Endodermal cell (in vitro differentiated cells): Measurements from ENCODE around the gene STBD1. TPM values are rescaled to one million over a fixed set of nuclear protein-coding genes. Genes with fewer than 3 reads are reported as not detected.

Experiments
- DNase-seq: peaks from one replicate; pipeline ENCODE4 v3.0.0-alpha.2; 2017
- H3K27ac ChIP-seq: 2 replicates; pipeline ENCODE4 v1.5.1; 2013; ENCODE audit warnings: mild to moderate bottlenecking, low read depth, low read length, moderate library complexity
- H3K27me3 ChIP-seq: 2 replicates; pipeline ENCODE4 v1.6.1; 2013; ENCODE audit warnings: mild to moderate bottlenecking, low read length, moderate library complexity; ENCODE audit not compliant: insufficient read depth, control insufficient read depth, poor library complexity, severe bottlenecking
- H3K36me3 ChIP-seq: 2 replicates; pipeline ENCODE4 v1.7.0; 2013; ENCODE audit warnings: mild to moderate bottlenecking, low read length, moderate library complexity; ENCODE audit not compliant: control insufficient read depth, insufficient read depth
- H3K4me1 ChIP-seq: one replicate; pipeline ENCODE4 v1.7.0; 2013; ENCODE audit warnings: low read length; ENCODE audit not compliant: control insufficient read depth, insufficient read depth
- H3K4me3 ChIP-seq: 2 replicates; pipeline ENCODE4 v1.5.1; 2013; ENCODE audit warnings: mild to moderate bottlenecking, low read length, moderate library complexity
- H3K9ac ChIP-seq: 2 replicates; pipeline ENCODE4 v1.6.1; 2013; ENCODE audit warnings: mild to moderate bottlenecking, low read length, moderate library complexity; ENCODE audit not compliant: poor library complexity, severe bottlenecking; ENCODE audit errors: extremely low read depth
- H3K9me3 ChIP-seq: 2 replicates; pipeline ENCODE4 v1.6.1; 2013; ENCODE audit warnings: mild to moderate bottlenecking, low read length, moderate library complexity; ENCODE audit not compliant: control insufficient read depth
- H3K27ac Mint-ChIP-seq: 2 replicates; pipeline ENCODE4 v1.8.0; 2020; ENCODE audit warnings: mixed read lengths
- H3K27me3 Mint-ChIP-seq: 2 replicates; pipeline ENCODE4 v1.8.0; 2021; ENCODE audit warnings: mild to moderate bottlenecking, mixed read lengths; ENCODE audit not compliant: insufficient read depth
- H3K36me3 Mint-ChIP-seq: 2 replicates; pipeline ENCODE4 v1.8.0; 2020; ENCODE audit warnings: low read depth, mixed read lengths
- H3K4me1 Mint-ChIP-seq: 2 replicates; pipeline ENCODE4 v1.8.0; 2020; ENCODE audit warnings: mixed read lengths
- H3K4me3 Mint-ChIP-seq: 2 replicates; pipeline ENCODE4 v1.8.0; 2020; ENCODE audit warnings: mild to moderate bottlenecking, moderate library complexity, mixed read lengths
- H3K9me3 Mint-ChIP-seq: 2 replicates; pipeline ENCODE4 v1.8.0; 2020; ENCODE audit warnings: mild to moderate bottlenecking, mixed read lengths
- CTCF ChIP-seq: fragments of 200-600 bp; sonication (generic); conservative IDR thresholded peaks from 2 replicates; pipeline ENCODE4 v1.5.0; 2021; ENCODE audit warnings: antibody characterized with exemption, mild to moderate bottlenecking
- WGBS, 2 experiments: methylation state at CpG; one replicate each; pipeline versions ENCODE4 v1.1.5 to v1.1.7; 2013; ENCODE audit warnings: missing lambda C conversion rate in 2 of 2, mixed read lengths in 1 of 2; ENCODE audit not compliant: insufficient coverage in 1 of 2, insufficient read length in 1 of 2; 5-methylcytosine and 5-hydroxymethylcytosine counted together
- total RNA-seq, 2 donors: library from RNA; stranded (reverse); fragmentation: NEBNext Ultra II Directional in 1 of 2; extraction: Animal tissue kit (Norgen Biotek cat#: 25700) in 1 of 2; gene quantifications; 2 replicates in 1 of 2; 3 replicates in 1 of 2; pipeline ENCODE4 v1.2.1, GENCODE V29; 2021

The STBD1 gene
- total RNA-seq, 2 donors from 2014 or later, result 0.31 to 1.3 TPM

DNA sequence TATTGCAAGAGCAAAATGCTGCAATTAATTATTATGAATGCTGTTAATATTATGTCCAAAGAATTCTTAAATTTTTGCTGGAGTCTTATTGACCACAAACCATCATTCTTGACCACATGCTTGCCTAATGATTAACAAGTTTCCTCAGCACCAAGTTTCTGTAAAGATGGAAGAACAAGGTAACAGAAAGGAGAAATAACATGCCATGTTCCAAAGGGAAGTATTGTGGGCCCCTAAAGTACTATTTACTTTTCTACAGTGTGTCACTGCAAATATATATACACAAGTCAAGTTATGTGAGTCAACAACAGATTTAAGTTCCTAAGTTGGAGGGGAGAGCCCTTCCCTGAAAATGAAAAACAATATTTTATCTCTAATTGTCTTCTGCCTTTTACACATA, 34.5 kb upstream of the STBD1 start:
- no peaks in the 10 kb centered on the region for H3K36me3 ChIP-seq
- no peak overlapping the region for H3K4me3 Mint-ChIP-seq
- no peaks in the 10 kb centered on the region for H3K27me3 ChIP-seq
- no peaks in the 10 kb centered on the region for H3K4me1 Mint-ChIP-seq
- H3K36me3 Mint-ChIP-seq, result no peaks in the 10 kb centered on the region
- no peak overlapping the region for H3K4me3 ChIP-seq
- no peak for DNase-seq
- H3K9me3 Mint-ChIP-seq, result no peaks in the 10 kb centered on the region
- no peaks in the 10 kb centered on the region for H3K27me3 Mint-ChIP-seq
- H3K27ac Mint-ChIP-seq, result no peak overlapping the region
- no peak overlapping the region for H3K27ac ChIP-seq
- no peak overlapping the region for H3K9ac ChIP-seq
- TF ChIP-seq CTCF, result no peak
- H3K9me3 ChIP-seq, result no peaks in the 10 kb centered on the region
- H3K4me1 ChIP-seq, result no peaks in the 10 kb centered on the region

DNA sequence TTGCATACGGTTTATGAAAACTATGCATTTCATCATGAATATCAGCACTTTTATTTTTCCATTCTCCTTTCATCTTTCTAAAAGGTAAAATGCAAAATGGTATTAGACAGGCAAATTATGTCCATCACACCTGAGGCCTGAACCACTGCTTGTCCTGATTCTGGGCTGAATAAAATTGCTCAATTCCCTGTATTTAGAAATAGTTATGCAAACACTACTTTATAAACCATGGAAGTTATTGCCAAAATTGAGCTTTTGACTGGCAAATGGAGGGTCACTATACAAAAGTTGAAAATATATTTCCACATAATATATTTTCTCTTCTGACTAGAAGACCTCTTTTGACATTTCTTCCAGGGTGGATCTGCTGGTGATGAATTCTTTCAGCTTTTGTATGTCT, 34.0 kb upstream of the STBD1 start:
- no peak for TF ChIP-seq CTCF
- no peak overlapping the region for H3K27ac Mint-ChIP-seq
- no peaks in the 10 kb centered on the region for H3K4me1 Mint-ChIP-seq
- no peak for DNase-seq
- H3K9me3 Mint-ChIP-seq, result no peaks in the 10 kb centered on the region
- no peaks in the 10 kb centered on the region for H3K4me1 ChIP-seq
- no peaks in the 10 kb centered on the region for H3K27me3 ChIP-seq
- H3K27ac ChIP-seq, result no peak overlapping the region
- WGBS, 2 experiments, result 47 to 60% methylated on average over 1 of the region's 1 CpG
- H3K36me3 Mint-ChIP-seq, result no peaks in the 10 kb centered on the region
- no peak overlapping the region for H3K9ac ChIP-seq
- no peak overlapping the region for H3K4me3 ChIP-seq
- no peaks in the 10 kb centered on the region for H3K27me3 Mint-ChIP-seq
- no peak overlapping the region for H3K4me3 Mint-ChIP-seq
- H3K9me3 ChIP-seq, result no peaks in the 10 kb centered on the region
- H3K36me3 ChIP-seq, result no peaks in the 10 kb centered on the region

DNA sequence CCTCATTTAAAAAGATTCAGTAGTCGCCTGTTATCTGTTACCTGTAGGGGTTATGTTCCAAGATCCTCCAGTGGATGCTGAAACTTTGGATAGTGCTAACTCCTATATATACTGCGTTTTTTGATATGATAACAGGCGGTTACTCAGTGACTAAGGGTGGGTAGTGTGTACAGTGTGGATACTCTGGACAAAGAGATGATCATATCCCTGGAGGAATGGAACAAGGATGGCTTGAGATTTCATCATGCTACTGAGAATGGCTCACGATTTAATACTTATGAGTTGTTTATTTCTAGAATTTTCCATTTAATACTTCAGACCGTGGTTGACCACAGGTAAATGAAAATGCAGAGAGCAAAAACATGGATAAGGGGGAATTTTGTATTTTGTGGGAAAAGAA, 33.5 kb upstream of the STBD1 start:
- WGBS, 2 experiments, result 80 to 90% methylated on average over 2 to 5 of the region's 5 CpGs
- Histone ChIP-seq H3K36me3 (no peaks in the 10 kb centered on the region), H3K27ac (no peak overlapping the region), H3K4me3 (no peak overlapping the region), H3K4me1 (no peaks in the 10 kb centered on the region), H3K9me3 (no peaks in the 10 kb centered on the region), H3K27me3 (no peaks in the 10 kb centered on the region), H3K9ac (no peak overlapping the region)
- Mint-ChIP-seq H3K4me1 (no peaks in the 10 kb centered on the region), H3K9me3 (no peaks in the 10 kb centered on the region), H3K4me3 (no peak overlapping the region), H3K27me3 (no peaks in the 10 kb centered on the region), H3K36me3 (no peaks in the 10 kb centered on the region), H3K27ac (no peak overlapping the region)
- no peak for DNase-seq
- TF ChIP-seq CTCF, result no peak
